ENCODE results near the gene DDX54. TPM values are rescaled to one million over a fixed set of nuclear protein-coding genes. Genes with fewer than 3 reads are reported as not detected.

The DDX54 gene
- total RNA-seq, 2 donors from 2014 or later: 52.7 TPM

DNA sequence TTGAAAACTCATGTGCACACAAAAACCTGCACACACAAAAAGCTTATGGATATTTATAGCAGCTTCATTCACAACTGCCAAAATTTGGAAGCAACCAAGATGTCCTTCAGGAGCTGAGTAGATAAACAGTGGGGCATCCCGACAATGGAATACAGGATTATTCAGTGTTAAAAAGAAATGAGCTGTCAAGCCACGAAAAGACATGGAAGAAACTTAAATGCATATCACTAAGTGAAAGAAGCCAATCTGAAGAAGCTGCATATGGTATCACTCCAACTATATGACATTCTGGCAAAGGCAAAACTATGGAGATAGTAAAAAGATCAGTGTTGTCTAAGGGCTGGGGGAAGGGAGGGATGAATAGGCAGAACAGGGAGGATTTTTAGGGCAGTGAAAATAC, 30.7 kb upstream of the DDX54 start:
- Histone ChIP-seq H3K9me3 (no peaks in the 10 kb centered on the region), H3K4me1 (peaks cover 7% of the 10 kb centered on the region), H3K36me3 (replicated peaks in 1 of 2; ENCODE audit: insufficient read depth in 1 of 2, low read depth in 2 of 2) (no peaks in the 10 kb centered on the region), H3K4me3 (no peak overlapping the region), H3K27ac (no peak overlapping the region), H3K27me3 (no peaks in the 10 kb centered on the region)
- DNase-seq (no peak), ATAC-seq (no peak)
- TF ChIP-seq, protein P1, sequence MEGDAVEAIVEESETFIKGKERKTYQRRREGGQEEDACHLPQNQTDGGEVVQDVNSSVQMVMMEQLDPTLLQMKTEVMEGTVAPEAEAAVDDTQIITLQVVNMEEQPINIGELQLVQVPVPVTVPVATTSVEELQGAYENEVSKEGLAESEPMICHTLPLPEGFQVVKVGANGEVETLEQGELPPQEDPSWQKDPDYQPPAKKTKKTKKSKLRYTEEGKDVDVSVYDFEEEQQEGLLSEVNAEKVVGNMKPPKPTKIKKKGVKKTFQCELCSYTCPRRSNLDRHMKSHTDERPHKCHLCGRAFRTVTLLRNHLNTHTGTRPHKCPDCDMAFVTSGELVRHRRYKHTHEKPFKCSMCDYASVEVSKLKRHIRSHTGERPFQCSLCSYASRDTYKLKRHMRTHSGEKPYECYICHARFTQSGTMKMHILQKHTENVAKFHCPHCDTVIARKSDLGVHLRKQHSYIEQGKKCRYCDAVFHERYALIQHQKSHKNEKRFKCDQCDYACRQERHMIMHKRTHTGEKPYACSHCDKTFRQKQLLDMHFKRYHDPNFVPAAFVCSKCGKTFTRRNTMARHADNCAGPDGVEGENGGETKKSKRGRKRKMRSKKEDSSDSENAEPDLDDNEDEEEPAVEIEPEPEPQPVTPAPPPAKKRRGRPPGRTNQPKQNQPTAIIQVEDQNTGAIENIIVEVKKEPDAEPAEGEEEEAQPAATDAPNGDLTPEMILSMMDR (IDR thresholded peaks at IDR 0.05): no peak
- TF ChIP-seq POLR2A (IDR thresholded peaks at IDR 0.05): no peak
- intact Hi-C loops (cut with DNase I): no loop called here
- WGBS, 2 donors: 71 to 76% methylated on average over 2 of the region's 2 CpGs

DNA sequence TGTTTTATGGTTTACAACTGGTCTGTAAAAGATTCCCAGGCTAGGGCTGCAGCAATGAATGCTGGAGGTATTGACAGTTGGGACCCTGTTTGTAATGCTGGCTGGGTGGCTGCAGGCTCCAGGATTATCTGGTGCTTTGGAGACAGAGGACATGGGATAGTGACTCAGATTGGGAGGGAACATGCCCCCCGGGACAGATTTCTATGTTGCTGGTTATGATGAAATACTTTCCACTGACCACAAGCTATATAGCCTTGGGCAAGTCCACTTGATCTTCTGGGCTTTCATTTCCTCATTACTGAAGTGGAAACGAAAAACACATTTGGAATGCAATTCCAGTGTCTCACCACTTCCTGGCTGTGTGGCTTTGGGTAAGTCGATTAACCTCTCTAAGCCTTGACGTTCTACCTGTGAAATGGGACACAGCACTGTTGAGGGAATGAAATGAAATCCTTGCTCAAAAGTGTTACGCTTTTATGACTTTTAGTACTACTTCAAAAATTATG, 29.7 kb upstream of the DDX54 start:
- Histone ChIP-seq H3K27me3 (no peaks in the 10 kb centered on the region), H3K27ac (peak overlapping the region in 2 of 4 donors; percentile 4 to 37), H3K9me3 (no peaks in the 10 kb centered on the region), H3K4me1 (no peaks in the 10 kb centered on the region), H3K36me3 (replicated peaks in 1 of 2; ENCODE audit: insufficient read depth in 1 of 2, low read depth in 2 of 2) (no peaks in the 10 kb centered on the region), H3K4me3 (no peak overlapping the region)
- ATAC-seq: peak; percentile 79
- WGBS, 2 donors: 57% methylated on average over 5 of the region's 5 CpGs
- intact Hi-C loops (cut with DNase I): no loop called here
- TF ChIP-seq, protein P1 (IDR thresholded peaks at IDR 0.05): peak in 2 of 7 experiments; percentile 6 to 12
- TF ChIP-seq POLR2A (IDR thresholded peaks at IDR 0.05): no peak
- DNase-seq: peak in 3 of 4 donors; percentile 33 to 75 (median 44)

DNA sequence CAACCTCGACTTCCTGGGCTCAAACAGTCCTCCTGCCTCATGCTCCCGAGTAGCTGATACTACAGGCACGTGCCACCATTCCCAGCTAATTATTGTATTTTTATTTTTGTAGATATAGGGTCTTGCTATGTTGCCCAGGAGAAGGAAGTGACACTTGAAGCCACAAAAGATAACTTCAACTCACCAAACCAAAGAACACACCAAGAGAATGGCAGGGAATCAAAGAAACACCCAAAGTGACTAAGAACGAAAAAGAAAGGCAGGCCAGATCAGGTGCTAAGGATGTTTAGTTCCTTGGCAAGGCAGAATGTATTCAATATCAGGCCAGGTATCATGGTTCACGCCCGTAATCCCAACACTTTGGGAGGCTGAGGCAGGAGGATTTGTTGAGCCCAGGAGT, 25.9 kb upstream of the DDX54 start:
- H3K27ac ChIP-seq: no peak overlapping the region
- H3K4me3 ChIP-seq: no peak overlapping the region
- peaks cover 5% of the 10 kb centered on the region for H3K4me1 ChIP-seq
- ATAC-seq: no peak
- no peak for DNase-seq
- no peaks in the 10 kb centered on the region for H3K9me3 ChIP-seq
- WGBS, 2 donors: 84 to 96% methylated on average over 6 of the region's 6 CpGs
- no peaks in the 10 kb centered on the region for H3K27me3 ChIP-seq
- intact Hi-C loops (cut with DNase I): no loop called here
- TF ChIP-seq, protein P1 (IDR thresholded peaks at IDR 0.05): no peak
- no peak for TF ChIP-seq POLR2A (IDR thresholded peaks at IDR 0.05)
- H3K36me3 ChIP-seq (replicated peaks in 1 of 2; ENCODE audit: insufficient read depth in 1 of 2, low read depth in 2 of 2): no peaks in the 10 kb centered on the region

DNA sequence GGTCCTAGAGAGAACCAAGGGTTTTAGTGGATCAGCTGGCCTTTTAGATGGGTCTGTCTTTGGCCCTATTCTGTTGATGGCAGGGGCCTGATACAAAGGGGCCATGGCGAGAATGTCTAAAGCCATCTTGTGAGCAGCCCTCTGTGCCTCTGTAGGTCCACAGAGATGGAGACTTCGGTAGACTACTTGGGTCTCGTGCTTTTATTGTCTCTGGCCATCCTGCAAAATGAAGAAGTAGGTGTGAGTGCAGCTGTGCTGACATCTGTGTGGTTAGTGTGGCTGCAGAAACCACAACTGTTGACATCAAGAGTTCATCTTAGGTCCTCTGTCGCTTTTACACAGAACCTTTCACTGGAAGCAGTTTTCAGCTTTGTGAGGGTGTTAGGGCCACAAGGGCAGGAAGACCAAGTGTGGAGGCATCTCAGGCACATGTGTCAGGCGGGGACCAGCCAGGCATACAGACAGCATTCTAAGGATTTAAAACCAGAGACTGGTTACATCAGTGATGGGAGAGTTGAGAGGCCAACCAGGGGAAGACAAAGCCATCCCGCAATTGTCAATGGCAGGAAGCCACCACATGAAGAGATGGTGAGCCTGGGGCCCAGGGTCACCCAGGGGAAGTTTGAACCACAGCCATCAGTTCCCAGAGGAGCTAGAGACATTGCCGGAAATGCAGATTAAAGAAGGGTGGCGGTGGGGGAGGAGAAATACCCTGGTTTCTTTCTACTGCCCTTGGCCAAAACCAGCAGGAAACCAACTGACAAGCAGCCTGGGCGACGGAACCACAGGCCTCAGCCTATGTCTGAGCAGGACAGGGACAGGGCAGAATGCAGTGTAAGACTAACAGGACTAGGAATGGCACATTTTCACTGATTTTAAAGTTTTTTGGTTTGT, 23.0 kb upstream of the DDX54 start:
- WGBS, 2 donors: 79 to 83% methylated on average over 10 of the region's 10 CpGs
- H3K4me1 ChIP-seq: peaks cover 17% of the 10 kb centered on the region
- peak in 1 of 4 donors; percentile 70 for DNase-seq

More for the DNA sequence above, 23.0 kb upstream of the DDX54 start:
- Histone ChIP-seq H3K27ac (peak overlapping the region in 1 of 4 donors; percentile 44), H3K36me3 (replicated peaks in 1 of 2; ENCODE audit: insufficient read depth in 1 of 2, low read depth in 2 of 2) (no peaks in the 10 kb centered on the region), H3K27me3 (no peaks in the 10 kb centered on the region), H3K9me3 (no peaks in the 10 kb centered on the region), H3K4me3 (no peak overlapping the region)
- no peak for ATAC-seq
- intact Hi-C loops (cut with DNase I): no loop called here
- TF ChIP-seq POLR2A (IDR thresholded peaks at IDR 0.05): no peak
- TF ChIP-seq, protein P1 (IDR thresholded peaks at IDR 0.05): no peak

Data from body of pancreas (tissue), 4 donors.